HCT116 (cell line): Measurements from ENCODE around the gene INTS12. TPM values are rescaled to one million over a fixed set of nuclear protein-coding genes. Genes with fewer than 3 reads are reported as not detected.
A peak's percentile ranks its signal among the peaks of the same experiment; 100 is the strongest.

Experiments
- ATAC-seq: fragments of 200-7000 bp; cut with Tn5 transposase; 2 replicates; pipeline ENCODE4 v1.9.1; 2020; ENCODE audit warnings: mild to moderate bottlenecking, moderate library complexity
- BruUV-seq: library from RNA; stranded (reverse); fragments of 400-500 nt; replicated peaks from 2 replicates; lab custom pipeline; 2021; lab: Mats Ljungman, UMichigan
- CTCF ChIA-PET: fragments of 300-600 bp; sonication (Branson Sonifier 250); formaldehyde crosslinking; loops from one replicate; lab custom pipeline; 2021; ENCODE audit warnings: antibody characterized with exemption; lab: Charles Lee
- POLR2A ChIA-PET: fragments of 300-600, 350-600 bp; sonication (Branson Sonifier 250); formaldehyde crosslinking; loops from one replicate; lab custom pipeline; 2021; ENCODE audit warnings: antibody characterized with exemption; lab: Charles Lee
- RAD21 ChIA-PET, 2 experiments: fragments of 300-600 bp; sonication (Branson Sonifier 250); formaldehyde crosslinking; loops; one replicate each; lab custom pipeline; 2023; ENCODE audit warnings: low total read pairs in 2 of 2; ENCODE audit not compliant: uncharacterized antibody in 2 of 2, unreplicated experiment in 2 of 2, low non-redundant PET in 1 of 2; lab: Charles Lee
- DNase-seq: peaks from one replicate; pipeline ENCODE4 v3.0.0-alpha.2; 2010; ENCODE audit warnings: low read depth, low spot score
- H2AFZ ChIP-seq: fragments of 200-600 bp; shearing (Covaris generic), sonication (generic); 2 replicates; pipeline ENCODE4 v1.6.1; 2017; ENCODE audit warnings: low read depth, mixed run types, mixed read lengths, antibody characterized with exemption, low read length; ENCODE audit not compliant: poor library complexity, severe bottlenecking
- H3K27ac ChIP-seq: 2 replicates; pipeline ENCODE4 v1.5.1; 2012; ENCODE audit warnings: low read depth, low read length
- H3K27me3 ChIP-seq: fragments of 200-600 bp; sonication (generic); 2 replicates; pipeline ENCODE4 v1.6.1; 2016; ENCODE audit warnings: mixed run types, low read length, mixed read lengths; ENCODE audit not compliant: insufficient read depth
- H3K36me3 ChIP-seq, 2 experiments: fragments of 200-500 bp in 1 of 2; fragments of 200-600 bp in 1 of 2; sonication (Bioruptor generic) in 1 of 2; sonication (generic) in 1 of 2; 2 replicates each; pipeline versions ENCODE4 v1.5.1 to v1.6.1; 2014 to 2016; ENCODE audit warnings: low read length in 2 of 2, inconsistent platforms in 1 of 2, mixed read lengths in 1 of 2, mixed run types in 1 of 2; ENCODE audit not compliant: insufficient read depth in 2 of 2, control insufficient read depth in 1 of 2
- H3K4me1 ChIP-seq, 2 experiments: fragments of 200-600 bp in 1 of 2; sonication (generic) in 1 of 2; 2 replicates each; pipeline versions ENCODE4 v1.5.1 to v1.6.1; 2012 to 2017; ENCODE audit warnings: low read length in 2 of 2, inconsistent platforms in 1 of 2, mild to moderate bottlenecking in 1 of 2, mixed read lengths in 1 of 2, mixed run types in 1 of 2, moderate library complexity in 1 of 2; ENCODE audit not compliant: insufficient read depth in 2 of 2, control insufficient read depth in 1 of 2
- H3K4me2 ChIP-seq: fragments of 200-600 bp; sonication (generic); 2 replicates; pipeline ENCODE4 v1.6.1; 2017; ENCODE audit warnings: mixed run types, low read length, mixed read lengths
- H3K4me3 ChIP-seq, 2 experiments: fragments of 200-600 bp in 1 of 2; sonication (generic) in 1 of 2; replicated peaks in 1 of 2; 2 replicates each; pipeline ENCODE4 v1.5.1; 2011 to 2016; ENCODE audit warnings: low read length in 2 of 2, control low read depth in 1 of 2, low read depth in 1 of 2, mild to moderate bottlenecking in 1 of 2, mixed read lengths in 1 of 2, mixed run types in 1 of 2
- H3K79me2 ChIP-seq: fragments of 200-600 bp; sonication (generic); 2 replicates; pipeline ENCODE4 v1.6.1; 2017; ENCODE audit warnings: mild to moderate bottlenecking, mixed run types, low read length, moderate library complexity, mixed read lengths; ENCODE audit not compliant: insufficient read depth
- H3K9ac ChIP-seq: fragments of 200-600 bp; sonication (generic); 2 replicates; pipeline ENCODE4 v1.6.1; 2016; ENCODE audit warnings: low read length, mixed read lengths
- H3K9me2 ChIP-seq: fragments of 200-600 bp; sonication (generic), shearing (Covaris generic); 2 replicates; pipeline ENCODE4 v1.6.1; 2017; ENCODE audit warnings: mixed run types, mild to moderate bottlenecking, moderate library complexity; ENCODE audit not compliant: insufficient read depth
- H3K9me3 ChIP-seq, 2 experiments: fragments of 200-500 bp in 1 of 2; fragments of 200-600 bp in 1 of 2; sonication (Bioruptor generic) in 1 of 2; sonication (generic) in 1 of 2; 2 replicates each; pipeline ENCODE4 v1.6.1; 2014 to 2017; ENCODE audit warnings: low read length in 2 of 2, mixed read lengths in 2 of 2, inconsistent platforms in 1 of 2, low read depth in 1 of 2, mild to moderate bottlenecking in 1 of 2, mixed run types in 1 of 2, moderate library complexity in 1 of 2; ENCODE audit not compliant: control insufficient read depth in 1 of 2, insufficient read depth in 1 of 2
- H4K20me1 ChIP-seq: fragments of 200-600 bp; sonication (generic), shearing (Covaris generic); 2 replicates; pipeline ENCODE4 v1.6.1; 2017; ENCODE audit warnings: mixed run types, mild to moderate bottlenecking, moderate library complexity; ENCODE audit not compliant: insufficient read depth
- ELF1 ChIP-seq: IDR thresholded peaks from 2 replicates; pipeline ENCODE4 v1.6.1; 2012; ENCODE audit warnings: low read depth, borderline replicate concordance
- EZH2phosphoT487 ChIP-seq: fragments of 200-600 bp; IDR thresholded peaks from 2 replicates; pipeline ENCODE4 v1.6.1; 2018; ENCODE audit warnings: antibody characterized with exemption, borderline replicate concordance
- RAD21 ChIP-seq: IDR thresholded peaks from 2 replicates; pipeline ENCODE4 v1.6.1; 2012; ENCODE audit warnings: low read depth, mild to moderate bottlenecking
- SRF ChIP-seq: IDR thresholded peaks from 2 replicates; pipeline ENCODE4 v1.6.1; 2012; ENCODE audit warnings: low read depth
- YY1 ChIP-seq: IDR thresholded peaks from 2 replicates; pipeline ENCODE4 v1.6.1; 2011; ENCODE audit warnings: low read length, low read depth, moderate library complexity, mild to moderate bottlenecking; ENCODE audit not compliant: insufficient replicate concordance; ENCODE audit errors: extremely low read depth
- intact Hi-C: fragments of 100-400 bp; cut with micrococcal nuclease; formaldehyde crosslinking; loops from 2 replicates; pipeline ENCODE4 v1.10.0; 2022
- total RNA-seq: library from RNA; stranded (reverse); gene quantifications from one replicate; pipeline ENCODE4 v1.2.1, GENCODE V29; 2021; ENCODE audit not compliant: unreplicated experiment
- TF ChIP-seq, protein P1 (sequence below): IDR thresholded peaks from 2 replicates; pipeline ENCODE4 v1.6.1; 2012
- TF ChIP-seq, protein P2 (sequence below), 3 experiments: fragments of 200-600 bp in 1 of 3; sonication (generic) in 1 of 3; IDR thresholded peaks in 2 of 3; conservative IDR thresholded peaks in 1 of 3; 2 replicates each; pipeline ENCODE4 v1.5.1; 2012 to 2017; ENCODE audit warnings: low read depth in 2 of 3, low read length in 2 of 3, antibody characterized with exemption in 1 of 3, borderline replicate concordance in 1 of 3, control low read depth in 1 of 3, mild to moderate bottlenecking in 1 of 3, mixed read lengths in 1 of 3, mixed run types in 1 of 3, moderate library complexity in 1 of 3; ENCODE audit not compliant: insufficient read depth in 1 of 3
- TF ChIP-seq, protein P3 (sequence below): IDR thresholded peaks from 2 replicates; pipeline ENCODE4 v1.6.1; 2012; ENCODE audit warnings: low read depth

The INTS12 gene
- total RNA-seq, 1 experiment from 2014 or later = 18.5 TPM

DNA sequence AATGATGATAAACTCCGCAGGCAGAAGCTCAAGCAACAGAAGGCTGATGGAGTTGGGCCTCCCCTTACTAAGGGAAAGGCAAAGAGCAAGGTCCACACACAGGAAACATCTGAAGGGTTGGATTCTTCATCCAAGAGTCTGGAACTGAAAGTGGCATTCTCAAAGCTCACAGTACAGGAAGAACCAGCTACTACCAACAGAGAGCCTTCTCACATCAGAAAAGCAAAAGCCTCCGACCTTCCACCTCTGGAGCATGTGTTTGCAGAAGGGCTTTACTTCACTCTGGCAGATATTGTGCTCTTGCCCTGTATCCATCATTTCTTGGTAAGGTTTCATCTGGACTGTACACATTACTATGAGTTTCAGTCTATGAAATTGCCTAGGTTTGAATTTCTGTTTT lies 10.7 kb upstream of the INTS12 start:
- no TSS peak for BruUV-seq
- H3K4me1 ChIP-seq = no peaks in the 10 kb centered on the region
- intact Hi-C loops = loop anchor here (5.0 kb wide), 1 partner anchor 197 kb away; no protein-coding TSS in a partner anchor
- H3K9me2 ChIP-seq = no peaks in the 10 kb centered on the region
- POLR2A ChIA-PET = no interaction called here
- H4K20me1 ChIP-seq = no peaks in the 10 kb centered on the region
- H3K36me3 ChIP-seq = no peaks in the 10 kb centered on the region
- no peak overlapping the region for H2AFZ ChIP-seq
- H3K27ac ChIP-seq = no peak overlapping the region
- no peaks in the 10 kb centered on the region for H3K27me3 ChIP-seq
- peaks cover 7% of the 10 kb centered on the region for H3K79me2 ChIP-seq
- H3K4me3 ChIP-seq = no peak overlapping the region
- H3K9me3 ChIP-seq = no peaks in the 10 kb centered on the region
- DNase-seq = no peak
- H3K9ac ChIP-seq = no peak overlapping the region
- TF ChIP-seq EZH2phosphoT487 (no peak), YY1 (no peak), SRF (no peak), ELF1 (no peak)
- TF ChIP-seq, protein P1, sequence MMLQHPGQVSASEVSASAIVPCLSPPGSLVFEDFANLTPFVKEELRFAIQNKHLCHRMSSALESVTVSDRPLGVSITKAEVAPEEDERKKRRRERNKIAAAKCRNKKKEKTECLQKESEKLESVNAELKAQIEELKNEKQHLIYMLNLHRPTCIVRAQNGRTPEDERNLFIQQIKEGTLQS = no peak
- TF ChIP-seq, all 23 proteins: peak for 0
- CTCF ChIA-PET = no interaction called here
- ATAC-seq = no peak
- RAD21 ChIA-PET = no interaction called here
- no peak overlapping the region for H3K4me2 ChIP-seq

DNA sequence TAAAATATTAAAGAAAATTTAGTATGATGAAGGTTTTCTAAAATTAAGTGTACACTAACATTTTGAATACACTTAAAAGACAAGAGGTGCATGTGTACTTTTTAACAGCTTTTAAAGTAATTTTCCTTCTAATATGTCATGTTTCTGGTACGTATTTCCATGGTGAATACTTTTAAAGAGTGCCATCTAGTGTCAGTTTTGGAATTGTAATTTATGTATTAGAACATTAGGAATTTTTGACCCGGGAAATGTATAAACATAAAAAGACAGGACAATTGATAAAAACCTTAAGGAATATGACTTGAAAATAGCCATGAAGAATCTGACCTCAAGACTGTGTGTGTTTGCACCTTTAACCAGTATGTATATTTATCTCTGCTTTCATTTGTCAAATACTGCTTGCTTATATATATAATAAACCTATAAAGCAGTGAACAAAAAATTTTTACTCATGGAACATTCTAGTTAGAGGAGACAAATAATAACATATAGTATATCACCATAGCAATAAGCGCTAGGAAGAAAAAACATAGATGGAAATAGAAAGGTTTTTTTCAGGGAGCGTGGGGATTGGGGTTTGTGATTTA lies 7.3 kb upstream of the INTS12 start:
- RAD21 ChIA-PET = no interaction called here
- POLR2A ChIA-PET = interaction anchor here (0.8 kb wide), 1 partner anchor 93 kb away, joined by 3 read pairs; no protein-coding TSS in a partner anchor
- Histone ChIP-seq H3K4me3 (no peak overlapping the region), H2AFZ (no peak overlapping the region), H3K9ac (no peak overlapping the region), H3K27me3 (no peaks in the 10 kb centered on the region), H3K27ac (no peak overlapping the region), H3K4me2 (no peak overlapping the region), H3K36me3 (no peaks in the 10 kb centered on the region), H3K79me2 (peaks cover 35% of the 10 kb centered on the region), H3K4me1 (no peaks in the 10 kb centered on the region), H3K9me3 (no peaks in the 10 kb centered on the region), H3K9me2 (no peaks in the 10 kb centered on the region), H4K20me1 (no peaks in the 10 kb centered on the region)
- TF ChIP-seq, protein P2, sequence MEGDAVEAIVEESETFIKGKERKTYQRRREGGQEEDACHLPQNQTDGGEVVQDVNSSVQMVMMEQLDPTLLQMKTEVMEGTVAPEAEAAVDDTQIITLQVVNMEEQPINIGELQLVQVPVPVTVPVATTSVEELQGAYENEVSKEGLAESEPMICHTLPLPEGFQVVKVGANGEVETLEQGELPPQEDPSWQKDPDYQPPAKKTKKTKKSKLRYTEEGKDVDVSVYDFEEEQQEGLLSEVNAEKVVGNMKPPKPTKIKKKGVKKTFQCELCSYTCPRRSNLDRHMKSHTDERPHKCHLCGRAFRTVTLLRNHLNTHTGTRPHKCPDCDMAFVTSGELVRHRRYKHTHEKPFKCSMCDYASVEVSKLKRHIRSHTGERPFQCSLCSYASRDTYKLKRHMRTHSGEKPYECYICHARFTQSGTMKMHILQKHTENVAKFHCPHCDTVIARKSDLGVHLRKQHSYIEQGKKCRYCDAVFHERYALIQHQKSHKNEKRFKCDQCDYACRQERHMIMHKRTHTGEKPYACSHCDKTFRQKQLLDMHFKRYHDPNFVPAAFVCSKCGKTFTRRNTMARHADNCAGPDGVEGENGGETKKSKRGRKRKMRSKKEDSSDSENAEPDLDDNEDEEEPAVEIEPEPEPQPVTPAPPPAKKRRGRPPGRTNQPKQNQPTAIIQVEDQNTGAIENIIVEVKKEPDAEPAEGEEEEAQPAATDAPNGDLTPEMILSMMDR (IDR thresholded peaks at IDR 0.05 in 2 of 3, conservative IDR thresholded peaks at IDR 0.05 in 1 of 3; ENCODE audit: borderline replicate concordance in 1 of 3, insufficient read depth in 1 of 3, low read depth in 2 of 3, low read length in 2 of 3) = peak; percentile 24 to 62 (median 44); a peak in 4 of 6 replicates
- peak; percentile 58 for TF ChIP-seq RAD21
- TF ChIP-seq, protein P3, sequence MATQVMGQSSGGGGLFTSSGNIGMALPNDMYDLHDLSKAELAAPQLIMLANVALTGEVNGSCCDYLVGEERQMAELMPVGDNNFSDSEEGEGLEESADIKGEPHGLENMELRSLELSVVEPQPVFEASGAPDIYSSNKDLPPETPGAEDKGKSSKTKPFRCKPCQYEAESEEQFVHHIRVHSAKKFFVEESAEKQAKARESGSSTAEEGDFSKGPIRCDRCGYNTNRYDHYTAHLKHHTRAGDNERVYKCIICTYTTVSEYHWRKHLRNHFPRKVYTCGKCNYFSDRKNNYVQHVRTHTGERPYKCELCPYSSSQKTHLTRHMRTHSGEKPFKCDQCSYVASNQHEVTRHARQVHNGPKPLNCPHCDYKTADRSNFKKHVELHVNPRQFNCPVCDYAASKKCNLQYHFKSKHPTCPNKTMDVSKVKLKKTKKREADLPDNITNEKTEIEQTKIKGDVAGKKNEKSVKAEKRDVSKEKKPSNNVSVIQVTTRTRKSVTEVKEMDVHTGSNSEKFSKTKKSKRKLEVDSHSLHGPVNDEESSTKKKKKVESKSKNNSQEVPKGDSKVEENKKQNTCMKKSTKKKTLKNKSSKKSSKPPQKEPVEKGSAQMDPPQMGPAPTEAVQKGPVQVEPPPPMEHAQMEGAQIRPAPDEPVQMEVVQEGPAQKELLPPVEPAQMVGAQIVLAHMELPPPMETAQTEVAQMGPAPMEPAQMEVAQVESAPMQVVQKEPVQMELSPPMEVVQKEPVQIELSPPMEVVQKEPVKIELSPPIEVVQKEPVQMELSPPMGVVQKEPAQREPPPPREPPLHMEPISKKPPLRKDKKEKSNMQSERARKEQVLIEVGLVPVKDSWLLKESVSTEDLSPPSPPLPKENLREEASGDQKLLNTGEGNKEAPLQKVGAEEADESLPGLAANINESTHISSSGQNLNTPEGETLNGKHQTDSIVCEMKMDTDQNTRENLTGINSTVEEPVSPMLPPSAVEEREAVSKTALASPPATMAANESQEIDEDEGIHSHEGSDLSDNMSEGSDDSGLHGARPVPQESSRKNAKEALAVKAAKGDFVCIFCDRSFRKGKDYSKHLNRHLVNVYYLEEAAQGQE = no peak
- intact Hi-C loops = loop anchor here (5.0 kb wide), 1 partner anchor 193 kb away; no protein-coding TSS in a partner anchor
- CTCF ChIA-PET = interaction anchor here (0.7 to 2.0 kb wide), 9 partner anchors 9 to 485 kb away, joined by 3 to 22 read pairs (median 5); no protein-coding TSS in a partner anchor
- ATAC-seq (peak; percentile 50; the same call in 1 of the 2 replicates), DNase-seq (peak; percentile 13)
- no TSS peak for BruUV-seq
